Nephron (organoid): Measurements from ENCODE around the gene AMBRA1.
"Not testable (repeated sequence)": the region's sequence is repeated elsewhere in the genome, so short reads cannot be mapped to it uniquely, and the experiment has no call there.

Experiments used
- H3K27ac Mint-ChIP-seq, 3 experiments: 2 replicates each; pipeline ENCODE4 v1.8.0; 2020; ENCODE audit warnings: mixed read lengths in 3 of 3, mild to moderate bottlenecking in 2 of 3, moderate library complexity in 1 of 3
- H3K27me3 Mint-ChIP-seq: 2 replicates; pipeline ENCODE4 v1.8.0; 2021; ENCODE audit warnings: low read depth, mild to moderate bottlenecking, moderate library complexity, mixed read lengths
- H3K36me3 Mint-ChIP-seq: 2 replicates; pipeline ENCODE4 v1.8.0; 2020; ENCODE audit warnings: low read depth, mixed read lengths
- H3K4me1 Mint-ChIP-seq: 2 replicates; pipeline ENCODE4 v1.8.0; 2020; ENCODE audit warnings: mixed read lengths
- H3K4me3 Mint-ChIP-seq, 3 experiments: 2 replicates each; pipeline ENCODE4 v1.8.0; 2020; ENCODE audit warnings: mild to moderate bottlenecking in 3 of 3, mixed read lengths in 3 of 3, moderate library complexity in 2 of 3
- H3K9me3 Mint-ChIP-seq: 2 replicates; pipeline ENCODE4 v1.8.0; 2020; ENCODE audit warnings: mixed read lengths
- TF ChIP-seq, protein P1 (sequence below), 3 experiments: fragments of 200-600 bp; sonication (generic); IDR thresholded peaks; one replicate each; pipeline ENCODE4 v1.5.0; 2021; ENCODE audit warnings: antibody characterized with exemption in 3 of 3; ENCODE audit not compliant: unreplicated experiment in 3 of 3

Gene AMBRA1

DNA sequence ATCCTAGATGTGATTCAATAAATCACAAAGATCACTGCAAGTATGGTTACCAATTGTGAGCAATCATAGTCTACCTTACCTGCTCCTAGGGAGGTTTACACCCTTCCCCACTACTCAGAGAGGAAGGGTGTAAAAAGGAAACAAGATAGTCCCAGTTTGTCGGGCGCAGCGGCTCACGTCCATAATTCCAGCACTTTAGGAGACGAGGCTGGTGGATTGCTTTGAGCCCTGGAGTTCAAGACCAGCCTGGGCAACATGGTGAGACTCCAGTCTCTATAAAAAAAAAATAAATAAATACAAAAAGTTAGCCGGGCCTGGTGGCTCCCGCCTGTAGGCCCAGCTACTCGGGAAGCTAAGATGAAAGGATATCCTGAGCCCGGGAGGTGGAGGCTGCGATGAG is 962 bp upstream of the AMBRA1 start:
- Mint-ChIP-seq H3K27me3 (no peaks in the 10 kb centered on the region), H3K4me3 (no peak overlapping the region), H3K9me3 (no peaks in the 10 kb centered on the region), H3K36me3 (no peaks in the 10 kb centered on the region), H3K27ac (no peak overlapping the region), H3K4me1 (peaks cover 28% of the 10 kb centered on the region)
- TF ChIP-seq, protein P1, sequence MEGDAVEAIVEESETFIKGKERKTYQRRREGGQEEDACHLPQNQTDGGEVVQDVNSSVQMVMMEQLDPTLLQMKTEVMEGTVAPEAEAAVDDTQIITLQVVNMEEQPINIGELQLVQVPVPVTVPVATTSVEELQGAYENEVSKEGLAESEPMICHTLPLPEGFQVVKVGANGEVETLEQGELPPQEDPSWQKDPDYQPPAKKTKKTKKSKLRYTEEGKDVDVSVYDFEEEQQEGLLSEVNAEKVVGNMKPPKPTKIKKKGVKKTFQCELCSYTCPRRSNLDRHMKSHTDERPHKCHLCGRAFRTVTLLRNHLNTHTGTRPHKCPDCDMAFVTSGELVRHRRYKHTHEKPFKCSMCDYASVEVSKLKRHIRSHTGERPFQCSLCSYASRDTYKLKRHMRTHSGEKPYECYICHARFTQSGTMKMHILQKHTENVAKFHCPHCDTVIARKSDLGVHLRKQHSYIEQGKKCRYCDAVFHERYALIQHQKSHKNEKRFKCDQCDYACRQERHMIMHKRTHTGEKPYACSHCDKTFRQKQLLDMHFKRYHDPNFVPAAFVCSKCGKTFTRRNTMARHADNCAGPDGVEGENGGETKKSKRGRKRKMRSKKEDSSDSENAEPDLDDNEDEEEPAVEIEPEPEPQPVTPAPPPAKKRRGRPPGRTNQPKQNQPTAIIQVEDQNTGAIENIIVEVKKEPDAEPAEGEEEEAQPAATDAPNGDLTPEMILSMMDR (IDR thresholded peaks at IDR 0.05; ENCODE audit: unreplicated experiment in 3 of 3): no peak

DNA sequence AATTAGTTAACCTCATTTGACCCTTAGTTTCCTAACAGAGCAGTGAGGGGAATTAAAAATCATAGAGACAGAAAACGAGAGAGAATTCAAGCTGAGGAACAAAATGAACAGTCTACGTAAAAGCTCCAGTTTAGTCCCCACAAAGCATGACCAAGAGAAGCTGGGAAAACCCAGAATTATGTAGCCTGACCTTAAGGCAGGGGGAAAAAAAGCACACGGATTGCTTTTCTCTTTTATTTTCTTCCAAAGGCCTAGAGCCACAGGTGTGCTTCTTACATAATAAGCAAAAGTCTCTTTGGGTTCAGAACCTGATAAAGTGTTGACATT is 514 bp upstream of the AMBRA1 start:
- H3K27ac Mint-ChIP-seq: peak overlapping the region; percentile 95 to 96 (median 95)
- no peaks in the 10 kb centered on the region for H3K27me3 Mint-ChIP-seq
- no peaks in the 10 kb centered on the region for H3K9me3 Mint-ChIP-seq
- peak overlapping the region; percentile 93 to 99 (median 95) for H3K4me3 Mint-ChIP-seq
- H3K4me1 Mint-ChIP-seq: peaks cover 28% of the 10 kb centered on the region
- no peaks in the 10 kb centered on the region for H3K36me3 Mint-ChIP-seq
- TF ChIP-seq, protein P1 (IDR thresholded peaks at IDR 0.05; ENCODE audit: unreplicated experiment in 3 of 3): no peak

DNA sequence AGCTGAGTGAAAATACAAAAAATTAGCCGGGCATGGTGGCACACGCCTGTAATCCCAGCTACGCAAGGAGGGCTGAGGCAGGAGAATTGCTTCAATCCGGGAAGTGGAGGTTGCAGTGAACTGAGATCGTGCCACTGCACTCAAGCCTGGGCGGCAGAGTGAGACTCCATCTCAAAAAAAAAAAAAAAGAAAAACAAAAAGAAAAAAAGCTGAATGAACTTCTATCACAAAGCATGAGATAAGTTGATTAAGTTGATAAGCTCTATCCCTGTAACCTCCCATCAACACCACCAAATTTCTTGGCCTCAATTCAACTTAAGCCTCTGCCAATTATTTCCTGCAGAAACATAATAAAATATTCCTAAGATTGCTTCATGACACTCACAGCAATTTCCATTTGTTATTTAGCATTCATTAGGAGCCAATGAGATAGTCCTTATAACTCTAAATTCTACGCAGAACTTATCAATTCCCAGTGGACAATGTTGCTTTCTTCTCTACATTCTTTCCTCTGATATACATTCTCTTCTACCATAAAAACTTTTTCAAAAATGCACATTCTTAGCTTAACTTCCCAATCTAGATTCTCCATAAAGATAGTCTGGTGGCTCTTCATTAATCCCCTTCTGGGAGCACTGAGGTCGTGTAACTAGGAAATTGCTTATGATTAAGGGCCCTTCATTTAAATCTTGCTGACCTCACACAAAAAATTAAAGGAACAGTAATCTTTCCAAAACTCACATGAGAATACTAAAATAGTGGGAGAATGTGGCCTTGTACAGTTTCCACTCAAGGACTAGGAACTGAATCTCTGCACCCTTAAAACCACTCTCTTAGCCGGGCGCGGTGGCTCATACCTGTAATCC is 2.9 kb downstream of the AMBRA1 start:
- peak overlapping the region; percentile 9 to 66 (median 53) for H3K27ac Mint-ChIP-seq
- H3K36me3 Mint-ChIP-seq: peaks cover 6% of the 10 kb centered on the region
- H3K9me3 Mint-ChIP-seq: no peaks in the 10 kb centered on the region
- H3K4me1 Mint-ChIP-seq: peaks cover 28% of the 10 kb centered on the region
- H3K4me3 Mint-ChIP-seq: peak overlapping the region; percentile 54 to 55 (median 54)
- no peaks in the 10 kb centered on the region for H3K27me3 Mint-ChIP-seq
- TF ChIP-seq, protein P1 (IDR thresholded peaks at IDR 0.05; ENCODE audit: unreplicated experiment in 3 of 3): no peak

- TF ChIP-seq, protein P1 (IDR thresholded peaks at IDR 0.05; ENCODE audit: unreplicated experiment in 3 of 3): no peak
- Mint-ChIP-seq H3K27ac (no peak overlapping the region), H3K9me3 (no peaks in the 10 kb centered on the region), H3K36me3 (peaks cover 6% of the 10 kb centered on the region), H3K4me1 (peaks cover 23% of the 10 kb centered on the region), H3K27me3 (no peaks in the 10 kb centered on the region), H3K4me3 (no peak overlapping the region)
These were observed 4.9 kb downstream of the AMBRA1 start for GRCh38 chr11:46588915-46589314.

GRCh38 chr11:46588131-46588530 is 5.7 kb downstream of the AMBRA1 start:
- Mint-ChIP-seq H3K36me3 (peaks cover 6% of the 10 kb centered on the region), H3K4me3 (no peak overlapping the region), H3K9me3 (no peaks in the 10 kb centered on the region), H3K4me1 (peaks cover 18% of the 10 kb centered on the region), H3K27ac (no peak overlapping the region), H3K27me3 (no peaks in the 10 kb centered on the region)
- TF ChIP-seq, protein P1 (IDR thresholded peaks at IDR 0.05; ENCODE audit: unreplicated experiment in 3 of 3): no peak

DNA sequence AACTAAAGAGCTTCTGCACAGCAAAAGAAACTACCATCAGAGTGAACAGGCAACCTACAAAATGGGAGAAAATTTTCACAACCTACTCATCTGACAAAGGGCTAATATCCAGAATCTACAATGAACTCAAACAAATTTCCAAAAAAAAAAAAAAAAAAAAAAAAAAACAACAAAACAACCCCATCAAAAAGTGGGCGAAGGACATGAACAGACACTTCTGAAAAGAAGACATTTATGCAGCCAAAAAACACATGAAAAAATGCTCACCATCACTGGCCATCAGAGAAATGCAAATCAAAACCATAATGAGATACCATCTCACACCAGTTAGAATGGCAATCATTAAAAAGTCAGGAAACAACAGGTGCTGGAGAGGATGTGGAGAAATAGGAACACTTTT is 10.3 kb downstream of the AMBRA1 start:
- not testable (repeated sequence) for H3K4me1 Mint-ChIP-seq, H3K9me3 Mint-ChIP-seq, H3K4me3 Mint-ChIP-seq, H3K27ac Mint-ChIP-seq, H3K27me3 Mint-ChIP-seq
- H3K36me3 Mint-ChIP-seq: peaks cover 32% of the 10 kb centered on the region
